Transverse colon (tissue), 4 donors: ENCODE data around the gene AIF1.

ENCODE experiments used
- CTCF ChIP-seq, 5 experiments: fragments of 200-600 bp in 3 of 5; fragments of 450-650 bp in 2 of 5; sonication (generic) in 3 of 5; IDR thresholded peaks; 1 replicate in 2 of 5; 2 replicates in 3 of 5; pipeline ENCODE4 v1.5.1; 2016 to 2017; ENCODE audit warnings: antibody characterized with exemption in 5 of 5, inconsistent platforms in 3 of 5, mild to moderate bottlenecking in 2 of 5, moderate library complexity in 1 of 5
- POLR2A ChIP-seq: fragments of 450-650 bp; IDR thresholded peaks from one replicate; pipeline ENCODE4 v1.6.1; 2016; ENCODE audit warnings: antibody characterized with exemption, mild to moderate bottlenecking, moderate library complexity
- POLR2AphosphoS5 ChIP-seq, 3 donors: sonication (generic); formaldehyde crosslinking; IDR thresholded peaks; one replicate each; pipeline ENCODE4 v1.6.1; 2016; ENCODE audit warnings: antibody characterized with exemption in 3 of 3

DNA sequence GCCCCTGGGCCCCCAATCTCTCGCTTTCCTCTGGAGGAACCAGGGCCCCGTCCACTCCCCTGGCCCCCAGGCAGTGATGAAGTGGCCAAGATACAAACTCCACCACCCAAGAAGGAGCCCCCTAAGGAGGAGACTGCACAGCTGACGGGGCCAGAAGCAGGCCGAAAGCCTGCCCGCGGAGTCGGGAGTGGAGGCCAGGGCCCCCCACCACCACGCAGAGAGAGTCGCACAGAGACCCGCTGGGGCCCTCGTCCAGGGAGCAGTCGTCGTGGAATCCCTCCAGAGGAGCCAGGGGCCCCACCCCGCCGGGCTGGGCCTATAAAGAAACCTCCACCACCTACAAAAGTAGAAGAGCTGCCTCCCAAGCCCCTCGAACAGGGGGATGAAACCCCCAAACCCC is 16.2 kb downstream of the AIF1 start:
- TF ChIP-seq CTCF (IDR thresholded peaks at IDR 0.05) (no peak), POLR2AphosphoS5 (IDR thresholded peaks at IDR 0.05) (no peak), POLR2A (no peak)
